Effector CD4-positive, alpha-beta T cell (primary cell): ENCODE measurements around the gene GZMH.
"Not testable (repeated sequence)": the region's sequence is repeated elsewhere in the genome, so short reads cannot be mapped to it uniquely, and the experiment has no call there.

Experiments used
- DNase-seq: peaks from one replicate; pipeline ENCODE4 v3.0.0-alpha.2; 2020

GZMH gene

GRCh38 chr14:24595073-24595808 is 14.2 kb downstream of the GZMH start:
- DNase-seq = no peak

- DNase-seq = not testable (repeated sequence)
These were observed 18.5 kb downstream of the GZMH start for GRCh38 chr14:24591004-24591403.

GRCh38 chr14:24584402-24584801 is 25.1 kb downstream of the GZMH start:
- DNase-seq = not testable (repeated sequence)

GRCh38 chr14:24578558-24578957 is 30.9 kb downstream of the GZMH start:
- DNase-seq = no peak

- no peak for DNase-seq
These were observed 32.7 kb downstream of the GZMH start for GRCh38 chr14:24576771-24577170.

GRCh38 chr14:24576182-24576581 is 33.3 kb downstream of the GZMH start, which contains the start of gene CTSG:
Gene CTSG (minus strand): TSS chr14:24576250. CDS start chr14:24576223, 27 bp downstream.
- no peak for DNase-seq

- DNase-seq = no peak
These were observed 35.2 kb downstream of the GZMH start for GRCh38 chr14:24574206-24574774.

- no peak for DNase-seq
These were observed 43.2 kb downstream of the GZMH start for GRCh38 chr14:24566318-24566717.

- no peak for DNase-seq
These were observed 43.7 kb downstream of the GZMH start for GRCh38 chr14:24565766-24566165.

GRCh38 chr14:24563505-24563904 is 46.0 kb downstream of the GZMH start:
- no peak for DNase-seq

- DNase-seq = no peak
These were observed 52.7 kb downstream of the GZMH start for GRCh38 chr14:24556756-24557155.
